SKM-1 treated with dmso at 0.1 percent for 144 hours (cell line): ENCODE data around the gene TNS1.

Experiments
- DNase-seq: peaks from one replicate; lab custom pipeline; 2025; ENCODE audit not compliant: unreplicated experiment; lab: John Stamatoyannopoulos, UW

Gene TNS1

GRCh38 chr2:217947383-217948350 is 55.1 kb downstream of the TNS1 start:
- no peak for DNase-seq

- no peak for DNase-seq
Observed at GRCh38 chr2:217946051-217946450, 56.7 kb downstream of the TNS1 start.

- no peak for DNase-seq
Observed at GRCh38 chr2:217945530-217945929, 57.3 kb downstream of the TNS1 start.

- DNase-seq = no peak
Observed at GRCh38 chr2:217944923-217945322, 57.9 kb downstream of the TNS1 start.

GRCh38 chr2:217944366-217944765 is 58.4 kb downstream of the TNS1 start:
- DNase-seq = no peak

GRCh38 chr2:217943446-217944321 is 59.1 kb downstream of the TNS1 start:
- DNase-seq = no peak

GRCh38 chr2:217942731-217943335 is 60.0 kb downstream of the TNS1 start:
- no peak for DNase-seq

- DNase-seq = no peak
Observed at GRCh38 chr2:217941886-217942728, 60.7 kb downstream of the TNS1 start.

- no peak for DNase-seq
Observed at GRCh38 chr2:217941339-217941738, 61.5 kb downstream of the TNS1 start.

- no peak for DNase-seq
Observed at GRCh38 chr2:217940261-217941220, 62.3 kb downstream of the TNS1 start.

GRCh38 chr2:217939629-217940245 is 63.1 kb downstream of the TNS1 start:
- DNase-seq = no peak

- DNase-seq = no peak
Observed at GRCh38 chr2:217939220-217939619, 63.6 kb downstream of the TNS1 start.

GRCh38 chr2:217938036-217938435 is 64.8 kb downstream of the TNS1 start:
- DNase-seq = no peak

- no peak for DNase-seq
Observed at GRCh38 chr2:217937446-217937845, 65.3 kb downstream of the TNS1 start.

- DNase-seq = no peak
Observed at GRCh38 chr2:217936952-217937351, 65.8 kb downstream of the TNS1 start.

GRCh38 chr2:217935901-217936684 is 66.7 kb downstream of the TNS1 start:
- no peak for DNase-seq

- DNase-seq = no peak
Observed at GRCh38 chr2:217935235-217935879, 67.4 kb downstream of the TNS1 start.
